ENCODE results near the gene ADGRA1. TPM values are rescaled to one million over a fixed set of nuclear protein-coding genes. Genes with fewer than 3 reads are reported as not detected.

The ADGRA1 gene
- total and polyA plus RNA-seq, 2 donors (not counting 1 experiment from before 2014, with no cell fraction given): not detected

DNA sequence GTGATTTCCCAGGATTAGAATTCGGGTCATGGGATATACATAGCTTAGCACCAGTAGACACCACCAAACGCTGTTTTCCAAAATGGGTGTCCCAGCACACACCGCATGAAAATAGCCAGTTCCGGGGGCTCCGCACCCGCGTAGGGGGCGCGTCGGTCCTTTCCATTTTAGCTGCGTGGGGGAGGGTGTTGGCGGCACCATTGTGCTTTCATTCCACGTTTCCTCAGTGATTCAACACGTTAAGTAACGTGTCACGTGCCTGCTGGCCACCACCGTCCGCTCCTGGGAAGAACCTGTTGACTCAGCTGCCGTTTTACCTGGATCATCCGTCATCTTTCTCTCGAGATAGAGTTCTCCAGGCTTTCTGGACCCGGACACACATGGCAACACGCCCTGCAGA lies 25.6 kb upstream of the ADGRA1 start:
- H3K27me3 ChIP-seq (ENCODE audit: control insufficient read depth, insufficient read depth, low read length): no peaks in the 10 kb centered on the region
- no peaks in the 10 kb centered on the region for H4K20me1 ChIP-seq (ENCODE audit: control insufficient read depth, extremely low read depth, insufficient read depth, low read length)
- H3K9ac ChIP-seq (ENCODE audit: insufficient read depth, low read length): no peak overlapping the region
- TF ChIP-seq EZH2 (IDR thresholded peaks at IDR 0.05; ENCODE audit: low read length, missing control alignments): no peak
- TF ChIP-seq, protein P1, sequence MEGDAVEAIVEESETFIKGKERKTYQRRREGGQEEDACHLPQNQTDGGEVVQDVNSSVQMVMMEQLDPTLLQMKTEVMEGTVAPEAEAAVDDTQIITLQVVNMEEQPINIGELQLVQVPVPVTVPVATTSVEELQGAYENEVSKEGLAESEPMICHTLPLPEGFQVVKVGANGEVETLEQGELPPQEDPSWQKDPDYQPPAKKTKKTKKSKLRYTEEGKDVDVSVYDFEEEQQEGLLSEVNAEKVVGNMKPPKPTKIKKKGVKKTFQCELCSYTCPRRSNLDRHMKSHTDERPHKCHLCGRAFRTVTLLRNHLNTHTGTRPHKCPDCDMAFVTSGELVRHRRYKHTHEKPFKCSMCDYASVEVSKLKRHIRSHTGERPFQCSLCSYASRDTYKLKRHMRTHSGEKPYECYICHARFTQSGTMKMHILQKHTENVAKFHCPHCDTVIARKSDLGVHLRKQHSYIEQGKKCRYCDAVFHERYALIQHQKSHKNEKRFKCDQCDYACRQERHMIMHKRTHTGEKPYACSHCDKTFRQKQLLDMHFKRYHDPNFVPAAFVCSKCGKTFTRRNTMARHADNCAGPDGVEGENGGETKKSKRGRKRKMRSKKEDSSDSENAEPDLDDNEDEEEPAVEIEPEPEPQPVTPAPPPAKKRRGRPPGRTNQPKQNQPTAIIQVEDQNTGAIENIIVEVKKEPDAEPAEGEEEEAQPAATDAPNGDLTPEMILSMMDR (conservative IDR thresholded peaks at IDR 0.05 in 1 of 2, IDR thresholded peaks at IDR 0.05 in 1 of 2; ENCODE audit: low read depth in 1 of 2, low read length in 2 of 2): no peak
- H3K4me1 ChIP-seq (ENCODE audit: control insufficient read depth, extremely low read depth, insufficient read depth, low read length): no peaks in the 10 kb centered on the region
- no peak overlapping the region for H3K4me3 ChIP-seq (replicated peaks in 1 of 4; ENCODE audit: control extremely low read depth in 1 of 4, insufficient read depth in 1 of 4, low read depth in 3 of 4, low read length in 4 of 4)
- no peak for DNase-seq (ENCODE audit: low read depth in 2 of 2)
- no peak overlapping the region for H2AFZ ChIP-seq (ENCODE audit: low read length)
- no peak overlapping the region for H3K4me2 ChIP-seq (ENCODE audit: extremely low read depth, insufficient read depth, low read length)
- no peaks in the 10 kb centered on the region for H3K36me3 ChIP-seq (ENCODE audit: control insufficient read depth, insufficient read depth, low read length)
- no peak overlapping the region for H3K27ac ChIP-seq (ENCODE audit: insufficient read depth, low read length)
- no peaks in the 10 kb centered on the region for H3K79me2 ChIP-seq (ENCODE audit: control insufficient read depth, insufficient read depth, low read length)
- no peaks in the 10 kb centered on the region for H3K9me3 ChIP-seq (ENCODE audit: control insufficient read depth, insufficient read depth, low read depth, low read length)

DNA sequence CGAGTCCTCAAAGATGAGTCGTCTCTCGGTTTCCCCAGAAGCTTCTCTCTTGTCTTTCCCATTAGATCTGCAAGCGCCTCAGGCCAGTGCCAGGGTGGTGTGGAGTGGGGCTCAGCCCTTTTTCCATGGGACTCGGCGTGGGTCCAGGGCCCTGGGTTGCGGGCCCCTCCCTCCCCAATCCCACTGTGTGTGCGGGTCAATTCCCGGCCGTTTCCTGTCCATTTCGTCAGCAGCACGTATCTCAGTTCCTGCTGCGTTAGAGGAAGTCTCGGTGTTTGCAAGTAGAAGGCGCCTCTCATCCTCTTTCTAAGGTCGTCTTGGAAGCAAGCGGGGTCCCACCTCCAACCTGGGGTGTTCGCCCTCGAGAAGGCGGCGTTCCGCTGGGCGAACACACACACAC lies 25.1 kb upstream of the ADGRA1 start:
- H3K4me3 ChIP-seq (replicated peaks in 1 of 4; ENCODE audit: control extremely low read depth in 1 of 4, insufficient read depth in 1 of 4, low read depth in 3 of 4, low read length in 4 of 4): no peak overlapping the region
- no peak overlapping the region for H3K9ac ChIP-seq (ENCODE audit: insufficient read depth, low read length)
- TF ChIP-seq, protein P1 (conservative IDR thresholded peaks at IDR 0.05 in 1 of 2, IDR thresholded peaks at IDR 0.05 in 1 of 2; ENCODE audit: low read depth in 1 of 2, low read length in 2 of 2): no peak
- no peak for TF ChIP-seq EZH2 (IDR thresholded peaks at IDR 0.05; ENCODE audit: low read length, missing control alignments)
- H3K27me3 ChIP-seq (ENCODE audit: control insufficient read depth, insufficient read depth, low read length): no peaks in the 10 kb centered on the region
- no peak overlapping the region for H3K4me2 ChIP-seq (ENCODE audit: extremely low read depth, insufficient read depth, low read length)
- no peaks in the 10 kb centered on the region for H3K79me2 ChIP-seq (ENCODE audit: control insufficient read depth, insufficient read depth, low read length)
- H4K20me1 ChIP-seq (ENCODE audit: control insufficient read depth, extremely low read depth, insufficient read depth, low read length): no peaks in the 10 kb centered on the region
- H3K36me3 ChIP-seq (ENCODE audit: control insufficient read depth, insufficient read depth, low read length): no peaks in the 10 kb centered on the region
- no peak overlapping the region for H2AFZ ChIP-seq (ENCODE audit: low read length)
- no peaks in the 10 kb centered on the region for H3K4me1 ChIP-seq (ENCODE audit: control insufficient read depth, extremely low read depth, insufficient read depth, low read length)
- no peak overlapping the region for H3K27ac ChIP-seq (ENCODE audit: insufficient read depth, low read length)
- DNase-seq (ENCODE audit: low read depth in 2 of 2): no peak
- H3K9me3 ChIP-seq (ENCODE audit: control insufficient read depth, insufficient read depth, low read depth, low read length): no peaks in the 10 kb centered on the region

DNA sequence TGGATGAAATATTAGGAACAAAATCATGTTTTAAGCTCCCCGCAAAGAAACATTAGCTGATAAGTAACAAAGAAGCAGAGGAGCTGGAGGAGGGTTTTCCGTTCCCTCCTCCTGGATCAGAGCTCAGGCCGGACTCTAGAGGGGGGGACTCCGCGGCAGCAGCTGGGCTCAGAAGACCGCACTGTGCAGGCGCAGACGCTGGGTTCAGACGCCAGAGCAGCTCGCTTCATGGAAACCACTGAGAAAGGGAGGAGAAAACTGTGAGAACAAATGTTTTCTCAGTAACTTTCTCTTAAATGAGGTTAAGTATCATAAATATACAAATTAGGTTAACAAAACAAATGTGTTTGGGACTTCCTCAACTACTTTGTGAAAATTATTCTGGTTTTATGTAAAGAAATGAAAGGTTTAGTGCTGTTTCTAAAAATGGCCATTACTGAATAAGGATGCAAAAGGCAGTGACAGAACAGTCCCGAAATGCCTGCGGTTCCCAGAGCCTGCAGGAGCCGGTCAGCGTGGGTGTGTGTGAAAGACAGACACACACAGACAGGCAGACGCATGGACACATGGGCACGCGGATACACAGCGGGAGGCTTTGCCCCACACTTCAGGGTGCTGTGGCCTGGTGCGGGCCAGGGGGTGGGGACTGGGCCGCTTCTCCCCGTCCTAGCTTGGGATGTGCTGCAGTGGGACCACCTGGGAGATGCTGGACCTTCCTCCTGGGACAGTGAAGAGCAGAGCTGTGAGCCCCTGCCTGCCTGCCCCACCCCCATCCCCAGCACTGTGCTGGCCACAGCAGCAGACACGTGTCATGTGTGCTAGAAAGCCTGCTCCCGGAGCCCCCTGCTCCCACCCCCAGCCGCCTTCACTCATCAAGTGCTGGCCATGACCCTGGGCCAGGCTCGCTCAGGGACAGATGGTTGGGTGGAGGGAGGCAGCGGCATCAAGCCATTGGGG lies 20.3 kb upstream of the ADGRA1 start:
- H3K9ac ChIP-seq (ENCODE audit: insufficient read depth, low read length): no peak overlapping the region
- no peaks in the 10 kb centered on the region for H3K9me3 ChIP-seq (ENCODE audit: control insufficient read depth, insufficient read depth, low read depth, low read length)
- H3K4me1 ChIP-seq (ENCODE audit: control insufficient read depth, extremely low read depth, insufficient read depth, low read length): no peaks in the 10 kb centered on the region
- no peak overlapping the region for H3K27ac ChIP-seq (ENCODE audit: insufficient read depth, low read length)
- H4K20me1 ChIP-seq (ENCODE audit: control insufficient read depth, extremely low read depth, insufficient read depth, low read length): no peaks in the 10 kb centered on the region
- H3K36me3 ChIP-seq (ENCODE audit: control insufficient read depth, insufficient read depth, low read length): no peaks in the 10 kb centered on the region
- DNase-seq (ENCODE audit: low read depth in 2 of 2): peak; percentile 2 to 16
- H3K79me2 ChIP-seq (ENCODE audit: control insufficient read depth, insufficient read depth, low read length): no peaks in the 10 kb centered on the region
- H2AFZ ChIP-seq (ENCODE audit: low read length): no peak overlapping the region
- no peak for TF ChIP-seq EZH2 (IDR thresholded peaks at IDR 0.05; ENCODE audit: low read length, missing control alignments)
- TF ChIP-seq, protein P1 (conservative IDR thresholded peaks at IDR 0.05 in 1 of 2, IDR thresholded peaks at IDR 0.05 in 1 of 2; ENCODE audit: low read depth in 1 of 2, low read length in 2 of 2): no peak
- H3K4me3 ChIP-seq (replicated peaks in 1 of 4; ENCODE audit: control extremely low read depth in 1 of 4, insufficient read depth in 1 of 4, low read depth in 3 of 4, low read length in 4 of 4): no peak overlapping the region
- no peaks in the 10 kb centered on the region for H3K27me3 ChIP-seq (ENCODE audit: control insufficient read depth, insufficient read depth, low read length)
- no peak overlapping the region for H3K4me2 ChIP-seq (ENCODE audit: extremely low read depth, insufficient read depth, low read length)
